Astrocyte (in vitro differentiated cells and primary cell): ENCODE results near the gene RNF121. TPM values are rescaled to one million over a fixed set of nuclear protein-coding genes. Genes with fewer than 3 reads are reported as not detected.

Experiments used
- DNase-seq: peaks from one replicate; pipeline ENCODE4 v3.0.0-alpha.2; 2010; ENCODE audit warnings: low read depth
- FAIRE-seq: peaks from 2 replicates; lab custom pipeline; 2011; peaks lifted over from hg19 to GRCh38; lab: Jason Lieb, UNC
- H2AFZ ChIP-seq: 2 replicates; pipeline ENCODE4 v1.6.0; 2012; ENCODE audit warnings: low read depth, low read length, inconsistent platforms
- H3K27ac ChIP-seq: 2 replicates; pipeline ENCODE4 v1.5.1; 2011; ENCODE audit warnings: low read depth, low read length, inconsistent platforms
- H3K27me3 ChIP-seq: 2 replicates; pipeline ENCODE4 v1.6.0; 2011; ENCODE audit warnings: low read length, inconsistent platforms; ENCODE audit not compliant: insufficient read depth
- H3K36me3 ChIP-seq: 2 replicates; pipeline ENCODE4 v1.5.1; 2011; ENCODE audit warnings: low read length, inconsistent platforms; ENCODE audit not compliant: insufficient read depth
- H3K4me1 ChIP-seq: 2 replicates; pipeline ENCODE4 v1.5.1; 2011; ENCODE audit warnings: low read length, inconsistent platforms; ENCODE audit not compliant: insufficient read depth
- H3K4me2 ChIP-seq: 2 replicates; pipeline ENCODE4 v1.6.0; 2012; ENCODE audit warnings: low read length, inconsistent platforms
- H3K4me3 ChIP-seq: 2 replicates; pipeline ENCODE4 v1.5.1; 2011; ENCODE audit warnings: low read depth, mild to moderate bottlenecking, low read length, inconsistent platforms; ENCODE audit not compliant: insufficient read depth
- H3K79me2 ChIP-seq: 2 replicates; pipeline ENCODE4 v1.6.0; 2012; ENCODE audit warnings: mild to moderate bottlenecking, low read length, inconsistent platforms; ENCODE audit not compliant: insufficient read depth
- H3K9ac ChIP-seq: 2 replicates; pipeline ENCODE4 v1.6.0; 2012; ENCODE audit warnings: mild to moderate bottlenecking, low read length, inconsistent platforms
- H3K9me3 ChIP-seq: 2 replicates; pipeline ENCODE4 v1.5.1; 2012; ENCODE audit warnings: low read depth, mild to moderate bottlenecking, low read length, inconsistent platforms; ENCODE audit not compliant: insufficient read depth
- H4K20me1 ChIP-seq: 2 replicates; pipeline ENCODE4 v1.6.0; 2012; ENCODE audit warnings: low read length, inconsistent platforms; ENCODE audit not compliant: insufficient read depth
- H3K27ac Mint-ChIP-seq: one replicate; pipeline ENCODE4 v1.8.0; 2021; ENCODE audit warnings: mild to moderate bottlenecking, mixed read lengths; ENCODE audit not compliant: unreplicated experiment
- H3K27me3 Mint-ChIP-seq: one replicate; pipeline ENCODE4 v1.8.0; 2021; ENCODE audit warnings: low read depth, mixed read lengths; ENCODE audit not compliant: unreplicated experiment
- H3K36me3 Mint-ChIP-seq: one replicate; pipeline ENCODE4 v1.8.0; 2021; ENCODE audit warnings: low read depth, mixed read lengths; ENCODE audit not compliant: unreplicated experiment
- H3K4me1 Mint-ChIP-seq: one replicate; pipeline ENCODE4 v1.8.0; 2021; ENCODE audit warnings: low read depth, mixed read lengths; ENCODE audit not compliant: unreplicated experiment
- H3K4me3 Mint-ChIP-seq: one replicate; pipeline ENCODE4 v1.8.0; 2021; ENCODE audit warnings: mild to moderate bottlenecking, moderate library complexity, mixed read lengths; ENCODE audit not compliant: unreplicated experiment
- H3K9me3 Mint-ChIP-seq: one replicate; pipeline ENCODE4 v1.8.0; 2021; ENCODE audit warnings: mild to moderate bottlenecking, mixed read lengths; ENCODE audit not compliant: unreplicated experiment
- CTCF ChIP-seq: IDR thresholded peaks from 2 replicates; pipeline ENCODE4 v1.5.1; 2011; ENCODE audit warnings: low read depth, mild to moderate bottlenecking, inconsistent platforms, low read length, moderate library complexity; ENCODE audit not compliant: insufficient read depth
- EZH2 ChIP-seq: IDR thresholded peaks from 2 replicates; pipeline ENCODE4 v1.6.1; 2012; ENCODE audit warnings: mild to moderate bottlenecking, low read length, inconsistent platforms; ENCODE audit not compliant: insufficient read depth
- total RNA-seq: library from RNA; stranded (reverse); gene quantifications from 2 replicates; pipeline ENCODE4 v1.2.1, GENCODE V29; 2021

RNF121 gene
- total RNA-seq, 1 donor from 2014 or later: 73.4 TPM

DNA sequence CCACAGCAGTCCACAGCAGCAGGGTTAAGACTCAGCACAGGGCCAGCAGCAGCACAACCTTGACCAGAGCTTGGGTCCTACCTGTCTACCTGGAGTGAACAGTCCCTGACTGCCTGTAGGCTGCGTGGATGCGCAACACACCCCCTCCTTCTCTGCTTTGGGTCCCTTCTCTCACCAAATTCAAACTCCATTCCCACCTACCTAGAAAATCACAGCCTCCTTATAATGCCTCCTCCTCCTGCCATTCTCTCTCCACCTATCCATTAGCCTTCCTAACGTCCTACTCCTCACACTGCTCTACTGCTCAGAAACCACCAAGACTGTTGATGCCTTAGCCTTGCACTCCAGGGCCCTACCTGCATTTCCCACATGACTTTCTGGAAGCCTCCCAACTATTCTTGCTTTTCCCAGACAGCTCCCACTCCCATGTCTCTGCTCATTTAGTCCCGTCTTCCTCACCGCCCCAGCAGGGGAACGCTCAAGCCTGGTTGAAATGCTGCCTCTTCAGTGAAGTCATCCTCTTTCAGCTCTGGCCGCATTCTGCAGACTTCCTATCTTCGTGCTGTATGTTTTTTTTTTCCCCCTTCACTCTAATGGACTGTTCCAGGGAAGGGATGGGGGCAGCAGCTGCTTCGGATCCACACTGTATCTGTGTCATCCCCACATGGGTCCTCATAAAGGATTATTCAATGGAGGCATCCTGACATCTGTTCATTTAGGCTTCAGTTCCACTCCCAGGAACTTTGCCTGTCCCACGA lies 73.2 kb downstream of the RNF121 start:
- Mint-ChIP-seq H3K27me3 (no peaks in the 10 kb centered on the region), H3K27ac (peak overlapping the region; percentile 30), H3K36me3 (peaks cover 38% of the 10 kb centered on the region), H3K4me1 (peaks cover 25% of the 10 kb centered on the region), H3K9me3 (peaks cover 2% of the 10 kb centered on the region), H3K4me3 (peak overlapping the region; percentile 2)
- no peak overlapping the region for H3K9ac ChIP-seq
- H3K27me3 ChIP-seq: no peaks in the 10 kb centered on the region
- DNase-seq (no peak), FAIRE-seq (no peak)
- H3K4me1 ChIP-seq: no peaks in the 10 kb centered on the region
- peaks cover 89% of the 10 kb centered on the region for H4K20me1 ChIP-seq
- peaks cover 50% of the 10 kb centered on the region for H3K36me3 ChIP-seq
- TF ChIP-seq EZH2: no peak
- no peak for TF ChIP-seq CTCF
- H3K79me2 ChIP-seq: peaks cover 3% of the 10 kb centered on the region
- no peaks in the 10 kb centered on the region for H3K9me3 ChIP-seq
- H3K4me3 ChIP-seq: no peak overlapping the region
- H3K4me2 ChIP-seq: no peak overlapping the region
- no peak overlapping the region for H3K27ac ChIP-seq
- no peak overlapping the region for H2AFZ ChIP-seq

DNA sequence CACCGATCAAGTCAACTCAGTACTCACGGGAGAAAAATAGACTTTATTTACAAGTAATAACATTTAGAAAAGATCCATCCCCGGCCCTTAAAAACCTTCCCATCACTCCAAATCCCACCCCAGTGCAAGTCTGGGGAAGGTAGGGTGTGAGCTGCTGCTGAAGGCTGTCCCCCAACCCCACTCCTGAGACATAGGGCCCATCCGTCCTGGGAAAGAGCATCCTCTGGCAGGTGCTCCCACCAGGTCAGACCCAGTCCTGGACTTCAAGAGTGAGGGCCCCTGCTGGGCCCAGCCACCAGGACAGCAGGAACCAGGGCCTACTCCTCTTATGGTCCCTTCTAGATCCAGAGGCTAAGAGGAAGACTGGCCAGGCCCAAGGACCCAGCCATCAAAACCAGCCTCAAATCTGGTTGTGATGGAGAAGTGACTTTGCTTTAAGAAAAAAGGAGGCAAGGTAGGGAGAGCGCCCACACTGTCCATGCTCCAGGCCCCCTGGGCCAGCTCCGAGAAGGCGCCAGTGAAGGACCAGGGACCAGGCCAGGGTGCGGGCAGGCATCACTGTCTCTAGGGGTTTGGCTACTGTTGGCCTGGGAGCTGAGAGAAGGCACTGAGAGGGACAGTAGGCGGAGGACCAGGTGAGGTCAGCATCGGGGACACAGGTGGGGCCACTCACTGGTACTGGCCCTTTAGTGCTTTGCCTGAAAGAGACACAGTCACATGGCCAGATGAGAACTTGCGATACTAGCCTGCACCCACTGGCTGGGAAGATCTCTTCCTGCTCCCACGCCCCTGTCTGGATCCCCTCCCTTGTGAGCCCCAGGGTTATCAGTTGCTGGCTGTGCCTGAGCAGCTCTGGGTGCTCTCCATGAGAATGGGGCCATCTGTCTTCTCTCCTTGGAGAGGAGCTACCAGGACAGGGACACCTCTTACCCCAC lies 74.3 kb downstream of the RNF121 start:
- Mint-ChIP-seq H3K27me3 (no peaks in the 10 kb centered on the region), H3K4me3 (no peak overlapping the region), H3K4me1 (peaks cover 23% of the 10 kb centered on the region), H3K36me3 (peaks cover 42% of the 10 kb centered on the region), H3K27ac (no peak overlapping the region), H3K9me3 (peaks cover 2% of the 10 kb centered on the region)
- H3K9ac ChIP-seq: no peak overlapping the region
- FAIRE-seq (no peak), DNase-seq (no peak)
- peaks cover 87% of the 10 kb centered on the region for H4K20me1 ChIP-seq
- H3K27me3 ChIP-seq: no peaks in the 10 kb centered on the region
- no peak overlapping the region for H3K27ac ChIP-seq
- H3K79me2 ChIP-seq: no peaks in the 10 kb centered on the region
- H3K4me3 ChIP-seq: no peak overlapping the region
- peaks cover 61% of the 10 kb centered on the region for H3K36me3 ChIP-seq
- H2AFZ ChIP-seq: no peak overlapping the region
- TF ChIP-seq EZH2 (no peak), CTCF (no peak)
- H3K9me3 ChIP-seq: no peaks in the 10 kb centered on the region
- no peak overlapping the region for H3K4me2 ChIP-seq
- H3K4me1 ChIP-seq: no peaks in the 10 kb centered on the region
